Ovary (tissue), 3 donors: ENCODE results near the gene NOTCH1.

Experiments
- CTCF ChIP-seq, 3 donors: fragments of 450-650 bp in 2 of 3; fragments of 200-600 bp in 1 of 3; IDR thresholded peaks; one replicate each; pipeline versions ENCODE4 v1.5.1 to v1.8.0; 2016 to 2022; ENCODE audit warnings: antibody characterized with exemption in 3 of 3, mild to moderate bottlenecking in 1 of 3
- EP300 ChIP-seq: sonication (generic); formaldehyde crosslinking; IDR thresholded peaks from one replicate; pipeline ENCODE4 v1.6.1; 2017; ENCODE audit warnings: antibody characterized with exemption
- donor health status: DM: no; HTN: no; CAD: no.

- peak in 1 of 3 donors; percentile 36 for TF ChIP-seq CTCF (IDR thresholded peaks at IDR 0.05)
- TF ChIP-seq EP300: no peak
Observed at GRCh38 chr9:136564379-136564988, 18.6 kb upstream of the NOTCH1 start.
